ENCODE data around the gene TRIM2. TPM values are rescaled to one million over a fixed set of nuclear protein-coding genes. Genes with fewer than 3 reads are reported as not detected.

TRIM2 gene
- polyA plus RNA-seq, 3 donors, result 5.9 to 13.5 (median 6.6) TPM

DNA sequence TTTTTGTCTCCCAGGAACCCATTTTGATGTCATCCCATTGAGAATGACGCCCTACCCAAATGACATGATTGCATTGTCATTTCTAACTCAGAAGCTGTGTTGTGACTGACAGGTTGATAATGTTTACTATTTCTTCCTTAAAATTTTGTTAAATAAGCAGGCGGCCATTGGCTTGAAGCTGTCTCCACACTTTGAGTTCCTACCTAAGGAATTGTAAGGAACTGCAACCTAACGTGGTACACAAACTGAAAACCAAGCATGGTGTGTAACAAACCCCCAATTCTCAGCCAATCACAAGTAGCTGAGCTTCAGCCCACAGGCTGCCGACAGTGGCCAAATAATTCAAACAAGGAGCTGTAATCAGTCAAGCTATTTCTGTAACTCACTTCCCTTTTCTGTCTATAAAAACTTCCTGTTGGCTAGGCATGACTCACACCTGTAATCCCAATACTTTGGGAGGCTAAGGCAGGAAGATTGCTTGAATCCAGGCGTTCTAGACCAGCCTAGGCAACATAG is 137.4 kb downstream of the TRIM2 start:
- H3K27ac ChIP-seq (ENCODE audit: low read depth, low read length), result no peak overlapping the region
- WGBS, 3 donors, result 42 to 46% (median 45%) methylated on average over 5 of the region's 5 CpGs

DNA sequence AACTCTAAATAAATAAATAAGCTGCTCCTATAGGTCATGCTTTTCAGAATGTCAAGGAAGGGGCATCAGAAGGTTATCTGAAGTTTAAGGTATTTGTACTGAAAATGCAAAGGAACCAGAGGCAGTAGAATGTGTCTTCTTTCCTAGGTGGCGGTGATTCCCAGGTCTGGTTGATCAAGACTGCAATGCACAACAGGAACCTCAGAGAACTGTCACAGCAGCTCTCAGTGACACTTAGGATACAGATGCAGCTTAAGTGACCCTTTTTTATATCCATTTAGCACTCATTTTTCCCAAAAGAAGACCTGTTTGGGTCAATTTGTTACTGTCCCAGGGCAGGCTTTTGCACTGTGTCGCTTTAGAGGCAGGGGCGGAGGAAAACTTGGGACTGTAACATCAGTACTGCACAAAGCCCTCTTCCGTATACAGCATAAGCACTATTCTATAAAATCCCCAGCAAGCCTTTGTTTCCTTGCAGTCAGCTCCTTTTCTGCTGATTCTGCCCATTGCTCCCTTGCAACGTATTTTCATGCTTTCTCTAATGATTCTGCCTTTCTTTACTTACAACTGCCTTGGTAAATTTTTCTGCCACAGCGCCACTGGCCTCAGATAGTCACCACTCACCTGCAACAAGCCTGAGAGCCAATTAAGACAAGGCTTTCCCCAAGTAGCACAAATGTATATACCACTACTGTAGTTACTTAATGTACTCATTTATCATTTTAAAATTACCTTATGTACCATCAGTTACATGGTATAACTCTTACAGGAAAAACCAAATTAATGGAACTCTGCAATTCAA is 138.7 kb downstream of the TRIM2 start:
- 88 to 96% (median 95%) methylated on average over 6 of the region's 6 CpGs for WGBS, 3 donors
- no peak overlapping the region for H3K27ac ChIP-seq (ENCODE audit: low read depth, low read length)

GRCh38 chr4:153344131-153345011 is 140.1 kb downstream of the TRIM2 start, which contains the start of gene MND1:
Gene MND1 (plus strand): TSS chr4:153344688. CDS start chr4:153344738, 50 bp downstream.
- WGBS, 3 donors, result 1% methylated on average over 73 to 86 of the region's 86 CpGs
- H3K27ac ChIP-seq (ENCODE audit: low read depth, low read length), result no peak within 1 kb of the TSS

DNA sequence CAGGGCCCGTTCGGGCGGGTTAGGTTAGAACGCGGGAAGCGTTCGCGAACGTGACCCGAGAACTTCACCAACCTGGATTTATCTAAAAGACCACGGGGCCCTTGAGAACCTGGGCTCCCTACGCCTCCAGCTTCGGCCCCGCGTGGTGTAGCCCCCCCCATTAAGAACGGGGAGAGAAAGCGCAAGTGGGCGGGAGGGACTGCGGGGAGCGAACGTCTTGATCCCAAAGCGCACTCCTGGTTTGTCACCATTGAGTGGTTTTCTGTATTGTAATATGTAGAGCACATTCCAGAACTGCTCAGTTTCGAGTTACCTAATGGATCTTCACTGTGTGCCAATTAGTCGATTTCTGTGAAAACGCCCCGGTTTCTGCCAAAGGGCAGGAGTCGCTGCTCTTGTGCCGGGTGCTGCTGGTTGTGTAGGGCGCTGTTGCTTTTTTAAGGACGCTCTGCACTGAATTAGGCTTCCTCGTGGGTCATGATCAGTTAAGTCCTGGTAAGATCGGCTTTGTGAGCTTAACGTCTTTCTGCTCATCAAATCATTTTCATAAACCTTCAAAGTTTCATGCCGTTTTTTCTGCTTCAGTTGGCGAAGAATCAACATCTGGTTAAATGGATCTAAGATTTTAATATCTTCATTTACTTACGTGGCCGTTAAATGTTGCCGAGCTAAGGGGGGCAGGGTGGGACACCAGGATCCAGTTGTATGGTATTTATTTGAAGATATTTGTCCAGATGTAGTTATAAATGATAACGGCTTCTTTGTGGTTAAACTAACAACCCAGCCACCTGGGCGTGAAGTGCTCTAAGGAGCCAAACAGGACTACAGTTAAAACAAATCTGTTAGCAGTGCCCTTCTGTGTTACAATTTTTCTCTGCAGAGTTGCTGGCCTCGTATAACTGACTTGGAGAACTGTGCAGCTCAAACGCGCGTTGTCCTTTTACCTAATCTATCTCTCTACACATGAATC is 141.1 kb downstream of the TRIM2 start:
- no peak overlapping the region for H3K27ac ChIP-seq (ENCODE audit: low read depth, low read length)
- WGBS, 3 donors, result 1 to 2% (median 1%) methylated on average over 43 to 44 of the region's 44 CpGs

- no peak overlapping the region for H3K27ac ChIP-seq (ENCODE audit: low read depth, low read length)
- WGBS, 3 donors, result 25 to 71% (median 61%) methylated on average over 2 of the region's 2 CpGs
These were observed 141.8 kb downstream of the TRIM2 start for GRCh38 chr4:153346031-153346430.

- WGBS, 3 donors, result 82 to 88% (median 86%) methylated on average over 5 of the region's 5 CpGs
These were observed 142.3 kb downstream of the TRIM2 start for GRCh38 chr4:153346563-153346962.

GRCh38 chr4:153347117-153347516 is 142.9 kb downstream of the TRIM2 start:
- no peak overlapping the region for H3K27ac ChIP-seq (ENCODE audit: low read depth, low read length)

More at GRCh38 chr4:153346563-153346962, 142.3 kb downstream of the TRIM2 start:
- no peak overlapping the region for H3K27ac ChIP-seq (ENCODE audit: low read depth, low read length)

DNA sequence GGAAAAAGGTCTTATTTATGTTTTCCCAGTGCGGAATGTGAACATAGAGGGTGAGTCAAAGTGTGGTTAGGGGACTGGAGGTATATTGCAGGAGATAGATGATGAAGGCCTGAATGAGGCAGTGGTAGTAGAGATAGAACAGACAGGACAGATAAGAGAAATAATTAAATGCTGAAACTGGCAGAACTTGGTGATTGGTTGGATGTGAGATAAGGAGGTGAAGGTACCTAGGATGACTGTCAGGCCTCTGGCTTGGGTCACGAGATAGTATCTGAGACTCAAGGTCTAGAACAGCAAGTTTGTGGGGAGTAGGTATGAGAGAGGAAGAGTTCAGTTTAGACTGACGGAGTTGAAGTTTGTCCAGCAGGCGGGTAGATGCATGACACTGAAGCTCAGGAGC is 143.8 kb downstream of the TRIM2 start:
- 79 to 94% (median 83%) methylated on average over 4 of the region's 4 CpGs for WGBS, 3 donors
- H3K27ac ChIP-seq (ENCODE audit: low read depth, low read length), result no peak overlapping the region

- WGBS, 3 donors, result 94 to 100% (median 96%) methylated on average over 1 of the region's 1 CpG
- H3K27ac ChIP-seq (ENCODE audit: low read depth, low read length), result no peak overlapping the region
These were observed 145.1 kb downstream of the TRIM2 start for GRCh38 chr4:153349206-153349805.

- WGBS, 3 donors, result 61 to 80% (median 76%) methylated on average over 3 of the region's 3 CpGs
- no peak overlapping the region for H3K27ac ChIP-seq (ENCODE audit: low read depth, low read length)
These were observed 157.9 kb downstream of the TRIM2 start for GRCh38 chr4:153362184-153362583.

GRCh38 chr4:153364061-153364460 is 159.8 kb downstream of the TRIM2 start:
- WGBS, 3 donors, result 98 to 99% (median 99%) methylated on average over 4 of the region's 4 CpGs

DNA sequence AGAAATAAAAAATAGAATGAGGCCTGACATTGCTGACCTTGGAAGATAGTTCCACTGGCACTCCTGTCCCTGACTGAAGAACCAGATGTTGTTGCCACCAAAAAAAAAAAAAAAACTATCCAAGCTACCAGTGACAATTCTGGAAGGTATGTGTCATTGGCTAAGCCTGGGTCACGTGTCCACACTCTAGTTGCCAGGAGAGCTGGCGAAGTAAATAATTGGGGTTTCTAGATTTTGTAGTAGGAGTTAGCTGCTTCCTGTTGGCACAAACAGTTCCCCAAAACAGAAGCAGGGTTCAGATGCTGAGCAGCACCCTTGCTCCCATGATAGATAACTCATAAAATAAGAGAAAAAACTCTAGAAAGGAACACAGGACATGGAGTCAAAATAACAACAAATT is 160.8 kb downstream of the TRIM2 start:
- 88 to 96% (median 90%) methylated on average over 2 of the region's 2 CpGs for WGBS, 3 donors

More at GRCh38 chr4:153364061-153364460, 159.8 kb downstream of the TRIM2 start:
- H3K27ac ChIP-seq (ENCODE audit: low read depth, low read length), result no peak overlapping the region

GRCh38 chr4:153366486-153366885 is 162.2 kb downstream of the TRIM2 start:
- H3K27ac ChIP-seq (ENCODE audit: low read depth, low read length), result no peak overlapping the region
- 94 to 98% (median 97%) methylated on average over 1 of the region's 1 CpG for WGBS, 3 donors

More for the DNA sequence above, 160.8 kb downstream of the TRIM2 start:
- H3K27ac ChIP-seq (ENCODE audit: low read depth, low read length), result no peak overlapping the region

- no peak overlapping the region for H3K27ac ChIP-seq (ENCODE audit: low read depth, low read length)
- WGBS, 3 donors, result 87 to 97% (median 91%) methylated on average over 1 of the region's 1 CpG
These were observed 162.8 kb downstream of the TRIM2 start for GRCh38 chr4:153367092-153367491.

- WGBS, 3 donors, result 88 to 96% (median 93%) methylated on average over 1 of the region's 1 CpG
- no peak overlapping the region for H3K27ac ChIP-seq (ENCODE audit: low read depth, low read length)
These were observed 164.8 kb downstream of the TRIM2 start for GRCh38 chr4:153369021-153369420.

DNA sequence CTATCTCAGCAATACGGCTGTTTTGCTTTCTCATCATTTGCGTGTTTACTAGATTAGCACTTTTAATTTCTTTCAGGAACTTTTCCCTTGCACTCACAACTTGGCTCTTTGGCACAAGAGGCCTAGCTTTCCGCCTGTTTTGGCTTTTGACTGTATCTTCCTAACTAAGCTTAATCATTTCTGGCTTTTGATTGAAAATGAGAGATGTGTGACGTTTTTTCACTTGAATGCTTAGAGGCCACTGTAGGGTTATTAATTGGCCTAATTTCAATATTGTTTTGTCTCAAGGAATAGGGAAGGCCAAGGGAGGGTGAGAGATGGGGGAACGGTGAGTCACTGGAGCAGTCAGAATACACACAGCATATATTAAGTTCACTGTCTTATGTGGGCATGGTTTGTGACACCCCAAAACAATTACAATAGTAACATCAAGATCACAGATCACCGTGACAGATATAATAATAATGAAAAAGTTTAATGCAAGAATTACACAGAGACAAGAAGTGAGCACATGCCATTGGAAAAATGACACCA is 167.5 kb downstream of the TRIM2 start:
- H3K27ac ChIP-seq (ENCODE audit: low read depth, low read length), result no peak overlapping the region
- WGBS, 3 donors, result 95% methylated on average over 6 of the region's 6 CpGs

- H3K27ac ChIP-seq (ENCODE audit: low read depth, low read length), result no peak overlapping the region
- WGBS, 3 donors, result 65 to 85% (median 83%) methylated on average over 1 of the region's 1 CpG
These were observed 168.8 kb downstream of the TRIM2 start for GRCh38 chr4:153372967-153373562.

All from adipose tissue (tissue), 3 donors.